Measurements from ENCODE around the gene SPINK2. TPM values are rescaled to one million over a fixed set of nuclear protein-coding genes. Genes with fewer than 3 reads are reported as not detected.

SPINK2 gene
- not detected in 2 replicates for total RNA-seq

GRCh38 chr4:56821381-56822243 is at the start of gene SPINK2:
Gene SPINK2 (minus strand): TSS chr4:56821701. CDS start chr4:56821662, 39 bp downstream.
- TF ChIP-seq, protein P1, sequence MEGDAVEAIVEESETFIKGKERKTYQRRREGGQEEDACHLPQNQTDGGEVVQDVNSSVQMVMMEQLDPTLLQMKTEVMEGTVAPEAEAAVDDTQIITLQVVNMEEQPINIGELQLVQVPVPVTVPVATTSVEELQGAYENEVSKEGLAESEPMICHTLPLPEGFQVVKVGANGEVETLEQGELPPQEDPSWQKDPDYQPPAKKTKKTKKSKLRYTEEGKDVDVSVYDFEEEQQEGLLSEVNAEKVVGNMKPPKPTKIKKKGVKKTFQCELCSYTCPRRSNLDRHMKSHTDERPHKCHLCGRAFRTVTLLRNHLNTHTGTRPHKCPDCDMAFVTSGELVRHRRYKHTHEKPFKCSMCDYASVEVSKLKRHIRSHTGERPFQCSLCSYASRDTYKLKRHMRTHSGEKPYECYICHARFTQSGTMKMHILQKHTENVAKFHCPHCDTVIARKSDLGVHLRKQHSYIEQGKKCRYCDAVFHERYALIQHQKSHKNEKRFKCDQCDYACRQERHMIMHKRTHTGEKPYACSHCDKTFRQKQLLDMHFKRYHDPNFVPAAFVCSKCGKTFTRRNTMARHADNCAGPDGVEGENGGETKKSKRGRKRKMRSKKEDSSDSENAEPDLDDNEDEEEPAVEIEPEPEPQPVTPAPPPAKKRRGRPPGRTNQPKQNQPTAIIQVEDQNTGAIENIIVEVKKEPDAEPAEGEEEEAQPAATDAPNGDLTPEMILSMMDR (IDR thresholded peaks at IDR 0.05; ENCODE audit: insufficient read depth, low read length, severe bottlenecking), result peak; percentile 34
- H3K27me3 ChIP-seq (ENCODE audit: control insufficient read depth, insufficient read depth, low read length), result peaks cover 1% of the 10 kb centered on the region
- DNase-seq (ENCODE audit: low read depth) (peak; percentile 35), FAIRE-seq (no peak)
- peak within 1 kb of the TSS; percentile 36 for H3K4me3 ChIP-seq (ENCODE audit: low read depth, low read length)
- H3K36me3 ChIP-seq (ENCODE audit: control insufficient read depth, insufficient read depth, low read length), result no peaks in the 10 kb centered on the region

- no peaks in the 10 kb centered on the region for H3K36me3 ChIP-seq (ENCODE audit: control insufficient read depth, insufficient read depth, low read length)
- DNase-seq (ENCODE audit: low read depth), result no peak
- FAIRE-seq, result no peak
- TF ChIP-seq, protein P1 (IDR thresholded peaks at IDR 0.05; ENCODE audit: insufficient read depth, low read length, severe bottlenecking), result no peak
- no peaks in the 10 kb centered on the region for H3K27me3 ChIP-seq (ENCODE audit: control insufficient read depth, insufficient read depth, low read length)
- H3K4me3 ChIP-seq (ENCODE audit: low read depth, low read length), result no peak overlapping the region
These were observed 49.4 kb upstream of the SPINK2 start for GRCh38 chr4:56870946-56871345.

DNA sequence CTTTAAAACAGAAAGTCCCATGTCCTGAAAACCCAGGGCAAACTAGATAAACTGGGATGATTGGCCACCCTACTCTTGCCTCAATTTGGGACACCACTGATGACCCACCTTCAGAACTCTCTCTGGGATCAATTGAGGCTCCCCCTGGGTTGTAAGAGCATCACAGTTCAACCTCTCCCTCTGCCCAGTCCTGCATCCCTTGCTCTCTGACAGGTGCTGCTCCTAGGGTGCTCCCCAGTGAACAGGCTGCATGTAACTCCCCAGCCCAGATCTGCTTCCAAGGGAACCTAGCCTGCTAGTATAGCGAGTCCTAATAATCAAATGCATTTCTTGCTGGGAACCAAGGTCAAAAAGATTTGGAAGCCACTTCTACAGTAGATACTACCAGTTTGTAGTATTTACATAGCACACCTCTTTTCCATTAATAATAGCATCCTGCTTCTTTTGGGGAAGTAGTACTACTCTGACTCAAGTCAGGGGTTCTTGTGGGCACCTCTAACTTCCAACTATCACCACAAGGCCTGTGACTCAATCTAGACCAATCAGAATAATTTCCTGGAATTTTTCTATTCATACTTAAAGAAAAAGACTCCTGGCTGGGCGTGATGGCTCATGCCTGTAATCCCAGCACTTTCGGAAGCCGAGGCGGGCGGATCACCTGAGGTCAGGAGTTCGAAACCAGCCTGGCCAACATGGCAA is 42.1 kb upstream of the SPINK2 start:
- no peak overlapping the region for H3K4me3 ChIP-seq (ENCODE audit: low read depth, low read length)
- peak; percentile 61 for DNase-seq (ENCODE audit: low read depth)
- H3K27me3 ChIP-seq (ENCODE audit: control insufficient read depth, insufficient read depth, low read length), result no peaks in the 10 kb centered on the region
- TF ChIP-seq, protein P1 (IDR thresholded peaks at IDR 0.05; ENCODE audit: insufficient read depth, low read length, severe bottlenecking), result no peak
- no peaks in the 10 kb centered on the region for H3K36me3 ChIP-seq (ENCODE audit: control insufficient read depth, insufficient read depth, low read length)
- FAIRE-seq, result no peak

DNA sequence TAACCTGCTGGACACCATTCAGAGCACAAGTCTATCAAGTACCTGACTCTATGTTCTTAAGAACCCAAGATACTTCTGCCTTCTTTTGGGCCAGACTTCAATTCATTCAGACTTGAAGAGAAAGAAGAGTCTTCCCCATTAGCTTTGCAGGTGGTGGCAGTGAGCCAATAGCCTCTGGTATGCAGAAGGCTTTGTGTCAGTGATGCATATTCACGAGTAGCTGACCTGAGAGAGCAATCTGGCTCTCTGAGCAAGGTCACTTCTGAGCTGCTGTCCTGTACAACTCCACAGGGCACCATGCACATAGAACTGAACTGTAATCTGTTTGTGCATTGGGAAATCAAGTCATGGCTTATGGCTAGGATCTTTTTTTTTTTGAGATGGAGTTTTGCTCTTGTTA is 39.9 kb upstream of the SPINK2 start:
- FAIRE-seq, result peak; percentile 86
- Histone ChIP-seq H3K4me3 (ENCODE audit: low read depth, low read length) (no peak overlapping the region), H3K36me3 (ENCODE audit: control insufficient read depth, insufficient read depth, low read length) (no peaks in the 10 kb centered on the region), H3K27me3 (ENCODE audit: control insufficient read depth, insufficient read depth, low read length) (no peaks in the 10 kb centered on the region)
- DNase-seq (ENCODE audit: low read depth), result peak; percentile 15
- TF ChIP-seq, protein P1 (IDR thresholded peaks at IDR 0.05; ENCODE audit: insufficient read depth, low read length, severe bottlenecking), result no peak

- no peaks in the 10 kb centered on the region for H3K27me3 ChIP-seq (ENCODE audit: control insufficient read depth, insufficient read depth, low read length)
- no peak overlapping the region for H3K4me3 ChIP-seq (ENCODE audit: low read depth, low read length)
- DNase-seq (ENCODE audit: low read depth) (no peak), FAIRE-seq (no peak)
- TF ChIP-seq, protein P1 (IDR thresholded peaks at IDR 0.05; ENCODE audit: insufficient read depth, low read length, severe bottlenecking), result no peak
- H3K36me3 ChIP-seq (ENCODE audit: control insufficient read depth, insufficient read depth, low read length), result no peaks in the 10 kb centered on the region
These were observed 39.3 kb upstream of the SPINK2 start for GRCh38 chr4:56860781-56861180.
